HEK293T (cell line): ENCODE measurements around the gene DDX19B.
"Not testable (repeated sequence)": the region's sequence is repeated elsewhere in the genome, so short reads cannot be mapped to it uniquely, and the experiment has no call there.

Experiments used
- CTCF ChIA-PET: fragments of 350-600 bp; formaldehyde crosslinking; extraction: SDS; loops from one replicate; lab custom pipeline; 2021; ENCODE audit warnings: antibody characterized with exemption, inconsistent platforms; lab: Yijun Ruan, JAX
- POLR2A ChIA-PET: fragments of 350-600 bp; formaldehyde crosslinking; extraction: SDS; loops from one replicate; lab custom pipeline; 2020; ENCODE audit warnings: antibody characterized with exemption, inconsistent platforms; lab: Yijun Ruan, JAX
- DNase-seq: peaks from one replicate; pipeline ENCODE4 v3.0.0; 2012; ENCODE audit warnings: mixed read lengths; ENCODE audit errors: extremely low spot score
- ARNT ChIP-seq: fragments of 450-650 bp; IDR thresholded peaks from 2 replicates; pipeline ENCODE4 v1.6.1; 2017; ENCODE audit warnings: mild to moderate bottlenecking
- BHLHE40 ChIP-seq: fragments of 450-650 bp; IDR thresholded peaks from 2 replicates; pipeline ENCODE4 v1.6.1; 2016; ENCODE audit warnings: mild to moderate bottlenecking, moderate library complexity, borderline replicate concordance
- CTBP1 ChIP-seq: fragments of 450-650 bp; IDR thresholded peaks from 2 replicates; pipeline ENCODE4 v1.6.1; 2016; ENCODE audit warnings: borderline replicate concordance
- ELF4 ChIP-seq: fragments of 450-650 bp; IDR thresholded peaks from 2 replicates; pipeline ENCODE4 v1.6.1; 2017; ENCODE audit warnings: antibody characterized with exemption
- FOXA1 ChIP-seq: fragments of 450-650 bp; IDR thresholded peaks from 2 replicates; pipeline ENCODE4 v1.6.1; 2016; ENCODE audit warnings: mild to moderate bottlenecking
- FOXK2 ChIP-seq: fragments of 450-650 bp; IDR thresholded peaks from 2 replicates; pipeline ENCODE4 v1.6.1; 2016; ENCODE audit warnings: mild to moderate bottlenecking
- FOXM1 ChIP-seq: fragments of 450-650 bp; IDR thresholded peaks from 2 replicates; pipeline ENCODE4 v1.6.1; 2017; ENCODE audit warnings: mild to moderate bottlenecking, borderline replicate concordance
- HDGF ChIP-seq: fragments of 450-650 bp; IDR thresholded peaks from 2 replicates; pipeline ENCODE4 v1.6.1; 2017; ENCODE audit warnings: antibody characterized with exemption, borderline replicate concordance
- L3MBTL2 ChIP-seq: fragments of 450-650 bp; conservative IDR thresholded peaks from 2 replicates; pipeline ENCODE4 v1.6.1; 2016; ENCODE audit warnings: mild to moderate bottlenecking
- LEF1 ChIP-seq: fragments of 450-650 bp; IDR thresholded peaks from 2 replicates; pipeline ENCODE4 v1.6.1; 2017; ENCODE audit warnings: mild to moderate bottlenecking, borderline replicate concordance
- NFRKB ChIP-seq: fragments of 450-650 bp; IDR thresholded peaks from 2 replicates; pipeline ENCODE4 v1.6.1; 2016; ENCODE audit warnings: mild to moderate bottlenecking, moderate library complexity
- PKNOX1 ChIP-seq: fragments of 450-650 bp; IDR thresholded peaks from 2 replicates; pipeline ENCODE4 v1.6.1; 2016
- SP1 ChIP-seq: fragments of 450-650 bp; IDR thresholded peaks from 2 replicates; pipeline ENCODE4 v1.6.1; 2017
- SUZ12 ChIP-seq: fragments of 450-650 bp; IDR thresholded peaks from 2 replicates; pipeline ENCODE4 v1.6.1; 2016; ENCODE audit warnings: mild to moderate bottlenecking
- TARDBP ChIP-seq: fragments of 450-650 bp; IDR thresholded peaks from 2 replicates; pipeline ENCODE4 v1.6.1; 2016
- ZNF384 ChIP-seq: fragments of 450-650 bp; IDR thresholded peaks from 2 replicates; pipeline ENCODE4 v1.6.1; 2016

The DDX19B gene

GRCh38 chr16:70298988-70299938 is at the start of gene DDX19B:
TSS of gene DDX19B (plus strand) at chr16:70299186. CDS start at chr16:70299298, 112 bp downstream.
- TF ChIP-seq L3MBTL2: peak; percentile 82
- TF ChIP-seq ELF4: peak; percentile 62
- no peak for TF ChIP-seq NFRKB
- no peak for TF ChIP-seq FOXM1
- TF ChIP-seq HDGF: no peak
- no peak for TF ChIP-seq LEF1
- DNase-seq: peak; percentile 73
- POLR2A ChIA-PET: interaction anchor here (1.0 to 3.6 kb wide), 5 partner anchors 8 to 81 kb away, joined by 3 to 30 read pairs (median 5); partner anchors contain the start of gene AARS1
- CTCF ChIA-PET: interaction anchor here (0.7 to 1.0 kb wide), 2 partner anchors 10 to 1063 kb away, joined by 3 read pairs; no protein-coding TSS in a partner anchor

DNA sequence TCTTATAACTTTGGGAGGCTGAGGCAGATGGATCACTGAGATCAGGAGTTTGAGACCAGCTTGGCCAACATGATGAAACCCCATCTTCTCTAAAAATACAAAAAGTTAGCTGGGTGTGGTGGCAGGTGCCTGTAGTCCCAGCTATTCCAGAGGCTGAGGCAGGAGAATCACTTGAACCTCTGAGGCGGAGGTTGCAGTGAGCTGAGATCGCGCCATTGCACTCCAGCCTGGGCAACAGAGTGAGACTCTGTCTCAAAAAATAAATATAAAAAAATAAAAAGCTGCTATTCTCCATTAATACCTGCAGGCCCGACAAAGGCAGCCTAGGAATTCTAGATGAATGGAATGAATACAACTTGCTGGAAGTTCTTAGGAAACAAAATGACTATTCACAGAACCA is 49.3 kb upstream of the DDX19B start:
- DNase-seq, CTCF ChIA-PET: not testable (repeated sequence)
- POLR2A ChIA-PET: interaction anchor here (0.9 kb wide), 1 partner anchor 10 kb away, joined by 3 read pairs; no protein-coding TSS in a partner anchor

GRCh38 chr16:70250748-70251628 is 48.0 kb upstream of the DDX19B start:
- TF ChIP-seq NFRKB (no peak), LEF1 (peak; percentile 80), FOXA1 (no peak), BHLHE40 (no peak)
- POLR2A ChIA-PET: interaction anchor here (0.7 to 1.2 kb wide), 4 partner anchors 21 to 38 kb away, joined by 3 to 9 read pairs (median 4); partner anchors contain the start of gene AARS1
- peak; percentile 48 for DNase-seq
- CTCF ChIA-PET: interaction anchor here (0.7 to 1.9 kb wide), 4 partner anchors 9 to 99 kb away, joined by 3 to 11 read pairs (median 6); no protein-coding TSS in a partner anchor

- ChIA-PET CTCF (interaction anchor here (0.7 to 1.9 kb wide), 6 partner anchors 10 to 100 kb away, joined by 3 to 11 read pairs (median 6); no protein-coding TSS in a partner anchor), POLR2A (interaction anchor here (0.7 to 1.2 kb wide), 5 partner anchors 9 to 110 kb away, joined by 3 to 9 read pairs (median 3); partner anchors contain the start of gene AARS1)
- TF ChIP-seq PKNOX1 (no peak), BHLHE40 (no peak), FOXK2 (no peak), FOXM1 (peak; percentile 79; the same call in 1 of the 2 replicates), NFRKB (no peak), ELF4 (0 out of 2 replicates have a peak, but pooled peaks have one; percentile 28), SUZ12 (no peak), FOXA1 (no peak), HDGF (peak; percentile 93; the same call in 1 of the 2 replicates), ZNF384 (no peak), CTBP1 (no peak; the same call in 1 of the 2 replicates), ARNT (peak; percentile 70), TARDBP (no peak), LEF1 (no peak), SP1 (no peak), L3MBTL2 (peak; percentile 40; the same call in 1 of the 2 replicates)
- DNase-seq: peak; percentile 93
These were observed 47.2 kb upstream of the DDX19B start, which contains the start of gene EXOSC6 for GRCh38 chr16:70251629-70252354. TSS of gene EXOSC6 (minus strand) at chr16:70251940. CDS start at chr16:70251900, 40 bp downstream.

DNA sequence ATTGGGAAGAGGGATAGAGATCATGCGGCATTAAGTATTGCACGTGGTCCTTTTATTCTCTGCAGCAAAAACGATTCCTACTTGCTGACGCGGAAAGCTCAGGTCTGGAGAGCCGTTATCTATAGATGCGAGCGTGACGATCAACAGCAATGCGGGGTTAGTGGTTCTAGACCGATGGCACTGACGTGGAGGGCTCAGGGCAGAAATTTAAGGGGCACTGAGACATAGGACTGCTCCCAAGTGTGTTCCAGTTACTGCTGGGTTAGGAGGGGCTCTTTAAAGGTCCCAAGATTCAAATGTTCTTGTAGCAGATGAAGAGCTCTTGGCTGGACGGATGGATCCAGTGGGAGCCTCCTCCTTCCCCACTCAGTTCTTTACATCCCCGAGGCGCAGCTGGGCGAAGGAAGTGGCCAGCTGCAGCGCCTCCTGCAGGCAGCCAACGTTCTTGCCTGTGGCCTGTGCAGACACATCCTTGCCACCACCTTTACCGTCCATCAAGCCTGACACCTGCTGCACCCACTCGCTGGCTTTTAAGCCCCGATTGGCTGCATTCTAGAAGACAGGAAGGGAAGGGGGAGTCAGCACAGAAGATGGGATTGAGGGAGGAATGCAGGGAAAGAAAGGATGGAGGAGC is 46.5 kb upstream of the DDX19B start:
- CTCF ChIA-PET: interaction anchor here (0.9 to 1.5 kb wide), 4 partner anchors 11 to 93 kb away, joined by 3 to 11 read pairs (median 6); no protein-coding TSS in a partner anchor
- POLR2A ChIA-PET: interaction anchor here (0.7 to 1.2 kb wide), 5 partner anchors 8 to 129 kb away, joined by 3 to 9 read pairs (median 3); partner anchors contain the start of gene AARS1
- DNase-seq: peak; percentile 68
- TF ChIP-seq LEF1 (no peak), L3MBTL2 (no peak), HDGF (0 out of 2 replicates have a peak, but pooled peaks have one; percentile 32), TARDBP (no peak), ARNT (no peak), PKNOX1 (0 out of 2 replicates have a peak, but pooled peaks have one; percentile 22), FOXK2 (no peak), BHLHE40 (no peak)
